ENCODE measurements around the gene PPFIA1. TPM values are rescaled to one million over a fixed set of nuclear protein-coding genes. Genes with fewer than 3 reads are reported as not detected.

Gene PPFIA1
- total and polyA plus RNA-seq, 10 of the 15 experiments (the other 5 are each of a cell fraction or from before 2014, with no cell fraction given): 5.2 to 26.2 (median 15.8) TPM

GRCh38 chr11:70324376-70325115 lies 54.1 kb downstream of the PPFIA1 start (continued):
- TF ChIP-seq CUX1 (IDR thresholded peaks at IDR 0.05; ENCODE audit: insufficient replicate concordance, low read depth, low read length): no peak
- TF ChIP-seq EED (IDR thresholded peaks at IDR 0.05; ENCODE audit: low read depth): peak; percentile 70
- no peak for TF ChIP-seq SP1 (IDR thresholded peaks at IDR 0.05; ENCODE audit: low read depth, low read length)
- TF ChIP-seq DPF2 (IDR thresholded peaks at IDR 0.05): 0 out of 2 replicates have a peak, but pooled peaks have one; percentile 36
- peak; percentile 37 to 52; a peak in 1 of 4 replicates for TF ChIP-seq EP300 (IDR thresholded peaks at IDR 0.05; ENCODE audit: borderline replicate concordance in 1 of 2, control insufficient read depth in 1 of 2, low read depth in 2 of 2, low read length in 2 of 2)
- TF ChIP-seq JUNB (IDR thresholded peaks at IDR 0.05): peak; percentile 92
- no peak for TF ChIP-seq EGR1 (IDR thresholded peaks at IDR 0.05; ENCODE audit: borderline replicate concordance in 1 of 2, low read depth in 2 of 2, low read length in 2 of 2)
- no peak for TF ChIP-seq CREB1 (IDR thresholded peaks at IDR 0.05; ENCODE audit: low read depth)
- TF ChIP-seq NR2C1 (IDR thresholded peaks at IDR 0.05): peak; percentile 47; the same call in 1 of the 2 replicates
- TF ChIP-seq TCF7 (IDR thresholded peaks at IDR 0.05; ENCODE audit: borderline replicate concordance): no peak
- peak; percentile 59; the same call in 1 of the 2 replicates for TF ChIP-seq JUND (IDR thresholded peaks at IDR 0.05; ENCODE audit: low read depth, low read length)
- no peak for TF ChIP-seq PBX3 (IDR thresholded peaks at IDR 0.05; ENCODE audit: insufficient replicate concordance, low read depth, low read length)
- TF ChIP-seq SMARCA5 (IDR thresholded peaks at IDR 0.05): no peak
- peak; percentile 68 for TF ChIP-seq BCL11A (IDR thresholded peaks at IDR 0.05; ENCODE audit: low read depth, low read length)
- no peak for TF ChIP-seq HCFC1 (IDR thresholded peaks at IDR 0.05; ENCODE audit: low read length)
- no peak for TF ChIP-seq CHD2 (IDR thresholded peaks at IDR 0.05; ENCODE audit: borderline replicate concordance, low read depth, low read length)
- TF ChIP-seq MYB (IDR thresholded peaks at IDR 0.05; ENCODE audit: borderline replicate concordance, low read depth, low read length): no peak
- TF ChIP-seq GABPA (IDR thresholded peaks at IDR 0.05; ENCODE audit: low read depth): no peak
- TF ChIP-seq MLLT1 (IDR thresholded peaks at IDR 0.05): no peak
- TF ChIP-seq IKZF1 (conservative IDR thresholded peaks at IDR 0.05): peak; percentile 43; the same call in 1 of the 2 replicates
- no peak for TF ChIP-seq CHD4 (IDR thresholded peaks at IDR 0.05)

Measured in GM12878 (cell line).